ENCODE data around the gene NUDT3.
"Not testable (repeated sequence)": the region's sequence is repeated elsewhere in the genome, so short reads cannot be mapped to it uniquely, and the experiment has no call there.

NUDT3 gene

GRCh38 chr6:34359418-34360158 lies 32.9 kb downstream of the NUDT3 start:
- H3K9me3 ChIP-seq (ENCODE audit: control insufficient read depth in 5 of 5, low read length in 5 of 5) = no peaks in the 10 kb centered on the region
- no peaks in the 10 kb centered on the region for H3K27me3 ChIP-seq (ENCODE audit: control insufficient read depth in 5 of 5, insufficient read depth in 4 of 5, low read length in 5 of 5)
- peaks cover 0 to 17% (median 12%) of the 10 kb centered on the region in 5 donors for H3K4me1 ChIP-seq (ENCODE audit: control insufficient read depth in 5 of 5, insufficient read depth in 5 of 5, low read length in 5 of 5)
- H3K36me3 ChIP-seq (ENCODE audit: control insufficient read depth in 5 of 5, insufficient read depth in 5 of 5, low read length in 5 of 5) = no peaks in the 10 kb centered on the region
- H3K27ac ChIP-seq (ENCODE audit: low read depth, low read length) = no peak overlapping the region
- H3K9ac ChIP-seq (ENCODE audit: low read length in 5 of 5) = no peak overlapping the region
- no peak overlapping the region for H3K4me3 ChIP-seq (ENCODE audit: low read depth in 1 of 5, low read length in 5 of 5)

GRCh38 chr6:34358389-34358905 lies 34.0 kb downstream of the NUDT3 start:
- Histone ChIP-seq H3K36me3 (ENCODE audit: control insufficient read depth in 5 of 5, insufficient read depth in 5 of 5, low read length in 5 of 5) (no peaks in the 10 kb centered on the region), H3K4me1 (ENCODE audit: control insufficient read depth in 5 of 5, insufficient read depth in 5 of 5, low read length in 5 of 5) (peaks cover 0 to 17% (median 11%) of the 10 kb centered on the region in 5 donors), H3K9ac (ENCODE audit: low read length in 5 of 5) (no peak overlapping the region), H3K27me3 (ENCODE audit: control insufficient read depth in 5 of 5, insufficient read depth in 4 of 5, low read length in 5 of 5) (no peaks in the 10 kb centered on the region), H3K9me3 (ENCODE audit: control insufficient read depth in 5 of 5, low read length in 5 of 5) (no peaks in the 10 kb centered on the region), H3K4me3 (ENCODE audit: low read depth in 1 of 5, low read length in 5 of 5) (no peak overlapping the region), H3K27ac (ENCODE audit: low read depth, low read length) (no peak overlapping the region)

- Histone ChIP-seq H3K4me3 (ENCODE audit: low read depth in 1 of 5, low read length in 5 of 5) (no peak overlapping the region), H3K9me3 (ENCODE audit: control insufficient read depth in 5 of 5, low read length in 5 of 5) (no peaks in the 10 kb centered on the region), H3K27me3 (ENCODE audit: control insufficient read depth in 5 of 5, insufficient read depth in 4 of 5, low read length in 5 of 5) (no peaks in the 10 kb centered on the region), H3K4me1 (ENCODE audit: control insufficient read depth in 5 of 5, insufficient read depth in 5 of 5, low read length in 5 of 5) (peaks cover 0 to 12% (median 6%) of the 10 kb centered on the region in 5 donors), H3K9ac (ENCODE audit: low read length in 5 of 5) (no peak overlapping the region), H3K36me3 (ENCODE audit: control insufficient read depth in 5 of 5, insufficient read depth in 5 of 5, low read length in 5 of 5) (no peaks in the 10 kb centered on the region), H3K27ac (ENCODE audit: low read depth, low read length) (no peak overlapping the region)
Observed at GRCh38 chr6:34357937-34358336, 34.5 kb downstream of the NUDT3 start.

GRCh38 chr6:34355889-34356288 lies 36.6 kb downstream of the NUDT3 start:
- no peaks in the 10 kb centered on the region for H3K36me3 ChIP-seq (ENCODE audit: control insufficient read depth in 5 of 5, insufficient read depth in 5 of 5, low read length in 5 of 5)
- peaks cover 0 to 7% (median 5%) of the 10 kb centered on the region in 5 donors for H3K4me1 ChIP-seq (ENCODE audit: control insufficient read depth in 5 of 5, insufficient read depth in 5 of 5, low read length in 5 of 5)
- H3K9ac ChIP-seq (ENCODE audit: low read length in 5 of 5) = no peak overlapping the region
- H3K27ac ChIP-seq (ENCODE audit: low read depth, low read length) = no peak overlapping the region
- no peaks in the 10 kb centered on the region for H3K9me3 ChIP-seq (ENCODE audit: control insufficient read depth in 5 of 5, low read length in 5 of 5)
- H3K4me3 ChIP-seq (ENCODE audit: low read depth in 1 of 5, low read length in 5 of 5) = no peak overlapping the region
- no peaks in the 10 kb centered on the region for H3K27me3 ChIP-seq (ENCODE audit: control insufficient read depth in 5 of 5, insufficient read depth in 4 of 5, low read length in 5 of 5)

GRCh38 chr6:34354230-34354629 lies 38.2 kb downstream of the NUDT3 start:
- not testable (repeated sequence) for H3K36me3 ChIP-seq (ENCODE audit: control insufficient read depth in 5 of 5, insufficient read depth in 5 of 5, low read length in 5 of 5); H3K27ac ChIP-seq (ENCODE audit: low read depth, low read length); H3K27me3 ChIP-seq (ENCODE audit: control insufficient read depth in 5 of 5, insufficient read depth in 4 of 5, low read length in 5 of 5); H3K9me3 ChIP-seq (ENCODE audit: control insufficient read depth in 5 of 5, low read length in 5 of 5); H3K9ac ChIP-seq (ENCODE audit: low read length in 5 of 5); H3K4me3 ChIP-seq (ENCODE audit: low read depth in 1 of 5, low read length in 5 of 5)
- peaks cover 0 to 20% (median 10%) of the 10 kb centered on the region in 5 donors for H3K4me1 ChIP-seq (ENCODE audit: control insufficient read depth in 5 of 5, insufficient read depth in 5 of 5, low read length in 5 of 5)

- not testable (repeated sequence) for H3K27ac ChIP-seq (ENCODE audit: low read depth, low read length); H3K36me3 ChIP-seq (ENCODE audit: control insufficient read depth in 5 of 5, insufficient read depth in 5 of 5, low read length in 5 of 5); H3K9me3 ChIP-seq (ENCODE audit: control insufficient read depth in 5 of 5, low read length in 5 of 5); H3K27me3 ChIP-seq (ENCODE audit: control insufficient read depth in 5 of 5, insufficient read depth in 4 of 5, low read length in 5 of 5); H3K9ac ChIP-seq (ENCODE audit: low read length in 5 of 5); H3K4me3 ChIP-seq (ENCODE audit: low read depth in 1 of 5, low read length in 5 of 5)
- H3K4me1 ChIP-seq (ENCODE audit: control insufficient read depth in 5 of 5, insufficient read depth in 5 of 5, low read length in 5 of 5) = peaks cover 0 to 17% (median 10%) of the 10 kb centered on the region in 5 donors
Observed at GRCh38 chr6:34353530-34353929, 38.9 kb downstream of the NUDT3 start.

GRCh38 chr6:34352305-34352937 lies 40.0 kb downstream of the NUDT3 start:
- Histone ChIP-seq H3K27ac (ENCODE audit: low read depth, low read length) (no peak overlapping the region), H3K9me3 (ENCODE audit: control insufficient read depth in 5 of 5, low read length in 5 of 5) (no peaks in the 10 kb centered on the region), H3K4me1 (ENCODE audit: control insufficient read depth in 5 of 5, insufficient read depth in 5 of 5, low read length in 5 of 5) (peaks cover 0 to 15% (median 10%) of the 10 kb centered on the region in 5 donors), H3K27me3 (ENCODE audit: control insufficient read depth in 5 of 5, insufficient read depth in 4 of 5, low read length in 5 of 5) (no peaks in the 10 kb centered on the region), H3K36me3 (ENCODE audit: control insufficient read depth in 5 of 5, insufficient read depth in 5 of 5, low read length in 5 of 5) (no peaks in the 10 kb centered on the region), H3K9ac (ENCODE audit: low read length in 5 of 5) (no peak overlapping the region), H3K4me3 (ENCODE audit: low read depth in 1 of 5, low read length in 5 of 5) (no peak overlapping the region)

- Histone ChIP-seq H3K9ac (ENCODE audit: low read length in 5 of 5) (no peak overlapping the region), H3K4me3 (ENCODE audit: low read depth in 1 of 5, low read length in 5 of 5) (no peak overlapping the region), H3K9me3 (ENCODE audit: control insufficient read depth in 5 of 5, low read length in 5 of 5) (no peaks in the 10 kb centered on the region), H3K27me3 (ENCODE audit: control insufficient read depth in 5 of 5, insufficient read depth in 4 of 5, low read length in 5 of 5) (no peaks in the 10 kb centered on the region), H3K4me1 (ENCODE audit: control insufficient read depth in 5 of 5, insufficient read depth in 5 of 5, low read length in 5 of 5) (peaks cover 0 to 18% (median 10%) of the 10 kb centered on the region in 5 donors), H3K27ac (ENCODE audit: low read depth, low read length) (no peak overlapping the region), H3K36me3 (ENCODE audit: control insufficient read depth in 5 of 5, insufficient read depth in 5 of 5, low read length in 5 of 5) (no peaks in the 10 kb centered on the region)
Observed at GRCh38 chr6:34350934-34351217, 41.6 kb downstream of the NUDT3 start.

GRCh38 chr6:34350137-34350933 lies 42.1 kb downstream of the NUDT3 start:
- Histone ChIP-seq H3K9me3 (ENCODE audit: control insufficient read depth in 5 of 5, low read length in 5 of 5) (no peaks in the 10 kb centered on the region), H3K36me3 (ENCODE audit: control insufficient read depth in 5 of 5, insufficient read depth in 5 of 5, low read length in 5 of 5) (no peaks in the 10 kb centered on the region), H3K4me1 (ENCODE audit: control insufficient read depth in 5 of 5, insufficient read depth in 5 of 5, low read length in 5 of 5) (peaks cover 0 to 18% (median 10%) of the 10 kb centered on the region in 5 donors), H3K9ac (ENCODE audit: low read length in 5 of 5) (no peak overlapping the region), H3K4me3 (ENCODE audit: low read depth in 1 of 5, low read length in 5 of 5) (no peak overlapping the region), H3K27ac (ENCODE audit: low read depth, low read length) (no peak overlapping the region), H3K27me3 (ENCODE audit: control insufficient read depth in 5 of 5, insufficient read depth in 4 of 5, low read length in 5 of 5) (no peaks in the 10 kb centered on the region)

- Histone ChIP-seq H3K4me3 (ENCODE audit: low read depth in 1 of 5, low read length in 5 of 5) (no peak overlapping the region), H3K9ac (ENCODE audit: low read length in 5 of 5) (no peak overlapping the region), H3K27ac (ENCODE audit: low read depth, low read length) (no peak overlapping the region), H3K36me3 (ENCODE audit: control insufficient read depth in 5 of 5, insufficient read depth in 5 of 5, low read length in 5 of 5) (no peaks in the 10 kb centered on the region), H3K27me3 (ENCODE audit: control insufficient read depth in 5 of 5, insufficient read depth in 4 of 5, low read length in 5 of 5) (no peaks in the 10 kb centered on the region), H3K4me1 (ENCODE audit: control insufficient read depth in 5 of 5, insufficient read depth in 5 of 5, low read length in 5 of 5) (peaks cover 0 to 16% (median 12%) of the 10 kb centered on the region in 5 donors), H3K9me3 (ENCODE audit: control insufficient read depth in 5 of 5, low read length in 5 of 5) (no peaks in the 10 kb centered on the region)
Observed at GRCh38 chr6:34349211-34349610, 43.3 kb downstream of the NUDT3 start.
